ENCODE measurements around the gene SIX3. TPM values are rescaled to one million over a fixed set of nuclear protein-coding genes. Genes with fewer than 3 reads are reported as not detected.

The SIX3 gene
- total and polyA plus RNA-seq, 10 donors: 0.03 TPM; not detected in 9

- H3K36me3 ChIP-seq: no peaks in the 10 kb centered on the region
- intact Hi-C loops (cut with DNase I; ENCODE audit: low total_unique reads): no loop called here
- H3K4me1 ChIP-seq: peaks cover 25 to 71% (median 56%) of the 10 kb centered on the region in 6 donors
- H3K4me3 ChIP-seq: peak overlapping the region in 1 of 8 donors; percentile 57
- no peak overlapping the region for H3K27ac ChIP-seq
- TF ChIP-seq POLR2AphosphoS5 (IDR thresholded peaks at IDR 0.05) (no peak), CTCF (IDR thresholded peaks at IDR 0.05 in 8 of 11, conservative IDR thresholded peaks at IDR 0.05 in 3 of 11) (no peak), POLR2A (IDR thresholded peaks at IDR 0.05) (no peak)
- WGBS, 5 donors: 4 to 9% (median 6%) methylated on average over 28 of the region's 28 CpGs
- peaks cover 7 to 100% (median 100%) of the 10 kb centered on the region in 7 donors for H3K27me3 ChIP-seq (replicated peaks in 1 of 7)
- DNase-seq: no peak
- H3K9me3 ChIP-seq: no peaks in the 10 kb centered on the region
Observed at GRCh38 chr2:44930274-44931197, 11.0 kb upstream of the SIX3 start.

- no peak for DNase-seq
- Histone ChIP-seq H3K9me3 (no peaks in the 10 kb centered on the region), H3K27me3 (replicated peaks in 1 of 7) (peaks cover 7 to 100% (median 100%) of the 10 kb centered on the region in 7 donors), H3K4me3 (no peak overlapping the region), H3K27ac (no peak overlapping the region), H3K4me1 (peaks cover 25 to 76% (median 57%) of the 10 kb centered on the region in 6 donors), H3K36me3 (no peaks in the 10 kb centered on the region)
- intact Hi-C loops (cut with DNase I; ENCODE audit: low total_unique reads): no loop called here
- 39 to 50% (median 45%) methylated on average over 10 of the region's 10 CpGs for WGBS, 5 donors
- no peak for TF ChIP-seq POLR2A (IDR thresholded peaks at IDR 0.05)
- no peak for TF ChIP-seq POLR2AphosphoS5 (IDR thresholded peaks at IDR 0.05)
Observed at GRCh38 chr2:44931198-44931780, 10.2 kb upstream of the SIX3 start.

- H3K27ac ChIP-seq: no peak overlapping the region
- H3K4me3 ChIP-seq: no peak overlapping the region
- DNase-seq: no peak
- H3K4me1 ChIP-seq: peaks cover 25 to 78% (median 57%) of the 10 kb centered on the region in 6 donors
- TF ChIP-seq POLR2AphosphoS5 (IDR thresholded peaks at IDR 0.05) (no peak), CTCF (IDR thresholded peaks at IDR 0.05 in 8 of 11, conservative IDR thresholded peaks at IDR 0.05 in 3 of 11) (no peak), POLR2A (IDR thresholded peaks at IDR 0.05) (no peak)
- no peaks in the 10 kb centered on the region for H3K36me3 ChIP-seq
- intact Hi-C loops (cut with DNase I; ENCODE audit: low total_unique reads): no loop called here
- 10 to 29% (median 12%) methylated on average over 12 of the region's 12 CpGs for WGBS, 5 donors
- H3K27me3 ChIP-seq (replicated peaks in 1 of 7): peaks cover 8 to 100% (median 100%) of the 10 kb centered on the region in 7 donors
- no peaks in the 10 kb centered on the region for H3K9me3 ChIP-seq
Observed at GRCh38 chr2:44932079-44932478, 9.4 kb upstream of the SIX3 start.

- no peaks in the 10 kb centered on the region for H3K36me3 ChIP-seq
- intact Hi-C loops (cut with DNase I; ENCODE audit: low total_unique reads): no loop called here
- H3K27me3 ChIP-seq (replicated peaks in 1 of 7): peaks cover 12 to 100% (median 100%) of the 10 kb centered on the region in 7 donors
- H3K9me3 ChIP-seq: no peaks in the 10 kb centered on the region
- no peak overlapping the region for H3K27ac ChIP-seq
- H3K4me1 ChIP-seq: peaks cover 27 to 81% (median 62%) of the 10 kb centered on the region in 6 donors
- WGBS, 5 donors: 10 to 14% (median 13%) methylated on average over 39 to 45 of the region's 45 CpGs
- TF ChIP-seq POLR2A (IDR thresholded peaks at IDR 0.05): no peak
- TF ChIP-seq CTCF (IDR thresholded peaks at IDR 0.05 in 8 of 11, conservative IDR thresholded peaks at IDR 0.05 in 3 of 11): no peak
- TF ChIP-seq POLR2AphosphoS5 (IDR thresholded peaks at IDR 0.05): no peak
- peak overlapping the region in 1 of 8 donors; percentile 28 for H3K4me3 ChIP-seq
- DNase-seq: no peak
Observed at GRCh38 chr2:44932564-44933392, 8.7 kb upstream of the SIX3 start.

Data from spleen (tissue), 11 donors.